GM23248 (cell line): ENCODE results near the gene F5. TPM values are rescaled to one million over a fixed set of nuclear protein-coding genes. Genes with fewer than 3 reads are reported as not detected.

ENCODE experiments used
- DNase-seq: peaks from one replicate; pipeline ENCODE4 v3.0.0-alpha.2; 2015
- H2AFZ ChIP-seq: fragments of 200-600 bp; sonication (generic); 2 replicates; pipeline ENCODE4 v1.6.1; 2016; ENCODE audit warnings: antibody characterized with exemption
- H3F3A ChIP-seq: fragments of 200-600 bp; sonication (generic); 2 replicates; pipeline ENCODE4 v1.6.1; 2016; ENCODE audit warnings: mild to moderate bottlenecking, antibody characterized with exemption, mixed run types; ENCODE audit not compliant: insufficient read depth
- H3K27ac ChIP-seq: fragments of 200-600 bp; sonication (generic); 2 replicates; pipeline ENCODE4 v1.5.1; 2016; ENCODE audit warnings: mild to moderate bottlenecking
- H3K27me3 ChIP-seq: fragments of 200-600 bp; sonication (generic); replicated peaks from 2 replicates; pipeline ENCODE4 v1.6.1; 2016; ENCODE audit warnings: mild to moderate bottlenecking; ENCODE audit not compliant: insufficient read depth
- H3K36me3 ChIP-seq: fragments of 200-600 bp; sonication (generic); 2 replicates; pipeline ENCODE4 v1.6.1; 2016; ENCODE audit warnings: low read depth, mild to moderate bottlenecking
- H3K4me1 ChIP-seq: fragments of 200-600 bp; sonication (generic); 2 replicates; pipeline ENCODE4 v1.6.1; 2016; ENCODE audit warnings: mild to moderate bottlenecking; ENCODE audit not compliant: insufficient read depth
- H3K4me2 ChIP-seq: fragments of 200-600 bp; sonication (generic); one replicate; pipeline ENCODE4 v1.6.1; 2016; ENCODE audit warnings: mild to moderate bottlenecking; ENCODE audit not compliant: unreplicated experiment
- H3K4me3 ChIP-seq: fragments of 200-600 bp; sonication (generic); 2 replicates; pipeline ENCODE4 v1.5.1; 2016; ENCODE audit warnings: mild to moderate bottlenecking
- H3K79me2 ChIP-seq: fragments of 200-600 bp; sonication (generic); 2 replicates; pipeline ENCODE4 v1.6.1; 2016; ENCODE audit warnings: mild to moderate bottlenecking; ENCODE audit not compliant: insufficient read depth
- H3K9ac ChIP-seq: fragments of 200-600 bp; sonication (generic); 2 replicates; pipeline ENCODE4 v1.6.1; 2016; ENCODE audit warnings: mild to moderate bottlenecking
- H3K9me2 ChIP-seq: fragments of 200-600 bp; sonication (generic); 2 replicates; pipeline ENCODE4 v1.6.1; 2016; ENCODE audit warnings: mixed run types, mild to moderate bottlenecking, moderate library complexity; ENCODE audit not compliant: insufficient read depth
- H3K9me3 ChIP-seq: fragments of 200-600 bp; sonication (generic); one replicate; pipeline ENCODE4 v1.6.1; 2017; ENCODE audit warnings: low read depth
- H4K20me1 ChIP-seq: fragments of 200-600 bp; sonication (generic); 2 replicates; pipeline ENCODE4 v1.6.0; 2016; ENCODE audit not compliant: insufficient read depth
- EZH2 ChIP-seq: fragments of 200-600 bp; sonication (generic); IDR thresholded peaks from 2 replicates; pipeline ENCODE4 v1.6.1; 2018; ENCODE audit warnings: antibody characterized with exemption, mild to moderate bottlenecking; ENCODE audit not compliant: insufficient read depth, poor library complexity, severe bottlenecking
- EZH2phosphoT487 ChIP-seq: fragments of 200-600 bp; sonication (generic); IDR thresholded peaks from 2 replicates; pipeline ENCODE4 v1.6.1; 2018; ENCODE audit warnings: antibody characterized with exemption, moderate library complexity, mild to moderate bottlenecking, low read depth; ENCODE audit not compliant: insufficient read depth
- WGBS, 2 experiments: methylation state at CpG; one replicate each; pipeline ENCODE4 v1.1.6; 2015 to 2017; ENCODE audit warnings: low lambda C conversion rate in 2 of 2, low coverage in 1 of 2; ENCODE audit errors: missing lambda C conversion rate in 2 of 2; 5-methylcytosine and 5-hydroxymethylcytosine counted together
- in situ Hi-C: fragments of 300-500 bp; cut with MboI; formaldehyde crosslinking; loops from 2 replicates; pipeline ENCODE4 v1.15.0; 2020
- polyA plus RNA-seq: library from polyadenylated mRNA; unstranded; fragments of >200 nt; fragmentation: Nextera tagmentation; extraction: Ambion mirVana; gene quantifications from 2 replicates; pipeline ENCODE4 v1.2.1, GENCODE V29; 2016
- total RNA-seq: library from RNA; depleted of rRNA; stranded (reverse); fragments of >200 nt; shearing (Covaris generic); gene quantifications from 2 replicates; pipeline ENCODE4 v1.2.3, GENCODE V29; 2014

The F5 gene
- total and polyA plus RNA-seq, 2 experiments from 2014 or later: not detected

- in situ Hi-C loops: no loop called here
- H4K20me1 ChIP-seq: no peaks in the 10 kb centered on the region
These were observed 99.8 kb downstream of the F5 start for GRCh38 chr1:169486281-169487051.

GRCh38 chr1:169485431-169486280 is 100.6 kb downstream of the F5 start, which contains the start of gene SLC19A2:
SLC19A2 (minus strand) TSS chr1:169485944; CDS start chr1:169485766, 178 bp downstream.
- peak; percentile 100 for DNase-seq
- Histone ChIP-seq H3F3A (peaks cover 17% of the 10 kb centered on the region), H3K4me3 (peak within 1 kb of the TSS; percentile 83), H3K27me3 (no peaks in the 10 kb centered on the region), H4K20me1 (no peaks in the 10 kb centered on the region), H3K9ac (peak within 1 kb of the TSS; percentile 94), H3K9me2 (no peaks in the 10 kb centered on the region), H3K79me2 (peaks cover 45% of the 10 kb centered on the region), H2AFZ (peak within 1 kb of the TSS; percentile 90), H3K36me3 (no peaks in the 10 kb centered on the region), H3K4me1 (peaks cover 28% of the 10 kb centered on the region), H3K27ac (peak within 1 kb of the TSS; percentile 98), H3K9me3 (no peaks in the 10 kb centered on the region), H3K4me2 (peak within 1 kb of the TSS; percentile 89)
- TF ChIP-seq EZH2phosphoT487: no peak
- TF ChIP-seq EZH2: no peak
- in situ Hi-C loops: no loop called here
- WGBS, 2 experiments: 0 to 2% methylated on average over 53 to 81 of the region's 85 CpGs

More at GRCh38 chr1:169486281-169487051, 99.8 kb downstream of the F5 start:
- 1 to 2% methylated on average over 14 of the region's 14 CpGs for WGBS, 2 experiments
- Histone ChIP-seq H3K27me3 (no peaks in the 10 kb centered on the region), H3K9ac (peak overlapping the region; percentile 94), H3K4me2 (peak overlapping the region; percentile 89), H3K9me2 (no peaks in the 10 kb centered on the region), H3K4me1 (peaks cover 31% of the 10 kb centered on the region), H3K36me3 (no peaks in the 10 kb centered on the region), H3F3A (peaks cover 18% of the 10 kb centered on the region), H2AFZ (peak overlapping the region; percentile 90), H3K9me3 (no peaks in the 10 kb centered on the region), H3K79me2 (peaks cover 36% of the 10 kb centered on the region), H3K27ac (peak overlapping the region; percentile 98), H3K4me3 (peak overlapping the region; percentile 83)
- TF ChIP-seq EZH2phosphoT487 (no peak), EZH2 (no peak)
- peak; percentile 81 for DNase-seq

GRCh38 chr1:169484683-169485430 is 101.4 kb downstream of the F5 start:
- DNase-seq: peak; percentile 89
- Histone ChIP-seq H3K79me2 (peaks cover 53% of the 10 kb centered on the region), H3K27ac (peak overlapping the region; percentile 98), H3K9me3 (no peaks in the 10 kb centered on the region), H3K27me3 (no peaks in the 10 kb centered on the region), H3K4me3 (peak overlapping the region; percentile 83), H3F3A (peaks cover 17% of the 10 kb centered on the region), H3K9ac (peak overlapping the region; percentile 94), H3K4me1 (peaks cover 28% of the 10 kb centered on the region), H3K4me2 (peak overlapping the region; percentile 89), H3K9me2 (no peaks in the 10 kb centered on the region), H4K20me1 (no peaks in the 10 kb centered on the region), H3K36me3 (no peaks in the 10 kb centered on the region), H2AFZ (peak overlapping the region; percentile 90)
- in situ Hi-C loops: no loop called here
- no peak for TF ChIP-seq EZH2phosphoT487
- no peak for TF ChIP-seq EZH2
- WGBS, 2 experiments: 17 to 18% methylated on average over 15 of the region's 15 CpGs

DNA sequence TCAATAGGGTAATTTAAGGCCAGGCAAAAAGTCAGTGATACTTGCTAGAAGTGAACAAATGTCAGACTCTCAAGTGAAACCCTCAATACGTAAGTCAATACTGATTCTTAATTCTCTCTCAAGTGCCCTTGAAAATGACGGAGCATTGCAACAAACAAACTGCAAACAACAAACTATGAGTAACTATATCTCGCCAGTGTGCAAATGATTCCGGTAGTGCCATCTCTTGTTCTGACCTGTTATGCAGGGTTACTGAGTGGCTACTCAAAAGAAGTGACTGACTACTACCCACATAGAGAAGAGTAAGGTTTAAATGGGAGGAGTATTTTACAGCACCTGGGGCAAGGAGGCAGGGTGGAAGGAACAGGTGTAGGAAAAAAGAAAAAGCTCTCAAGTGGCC is 102.2 kb downstream of the F5 start:
- TF ChIP-seq EZH2phosphoT487 (no peak), EZH2 (no peak)
- Histone ChIP-seq H3K9ac (peak overlapping the region; percentile 94), H3K9me3 (no peaks in the 10 kb centered on the region), H4K20me1 (no peaks in the 10 kb centered on the region), H3K27ac (no peak overlapping the region), H3K4me3 (peak overlapping the region; percentile 83), H3K9me2 (no peaks in the 10 kb centered on the region), H3F3A (peaks cover 17% of the 10 kb centered on the region), H3K36me3 (no peaks in the 10 kb centered on the region), H3K4me1 (peaks cover 28% of the 10 kb centered on the region), H3K79me2 (peaks cover 60% of the 10 kb centered on the region), H3K27me3 (no peaks in the 10 kb centered on the region), H2AFZ (peak overlapping the region; percentile 43), H3K4me2 (peak overlapping the region; percentile 89)
- in situ Hi-C loops: no loop called here
- WGBS, 2 experiments: 58% methylated on average over 4 of the region's 4 CpGs
- DNase-seq: peak; percentile 42
